HepG2 (cell line): ENCODE results near the gene SFI1. TPM values are rescaled to one million over a fixed set of nuclear protein-coding genes. Genes with fewer than 3 reads are reported as not detected.

Experiments
- ATF7-NPFF ChIP-seq: sonication (generic); formaldehyde crosslinking; IDR thresholded peaks from 2 replicates; pipeline ENCODE4 v1.8.1; 2023; ENCODE audit warnings: mild to moderate bottlenecking, low read depth, missing genetic modification reagents, moderate library complexity
- BRD4 ChIP-seq: sonication (generic); formaldehyde crosslinking; IDR thresholded peaks from 2 replicates; pipeline ENCODE4 v1.4.0; 2020; ENCODE audit warnings: missing genetic modification reagents
- CAMTA2 ChIP-seq: sonication (generic); formaldehyde crosslinking; IDR thresholded peaks from 2 replicates; pipeline ENCODE4 v1.4.0; 2020; ENCODE audit warnings: mild to moderate bottlenecking, missing genetic modification reagents, borderline replicate concordance
- E2F2 ChIP-seq: sonication (generic); formaldehyde crosslinking; IDR thresholded peaks from 2 replicates; pipeline ENCODE4 v1.4.0; 2020; ENCODE audit warnings: missing genetic modification reagents, borderline replicate concordance
- GPN1 ChIP-seq: sonication (generic); formaldehyde crosslinking; IDR thresholded peaks from 2 replicates; pipeline ENCODE4 v1.5.1; 2020; ENCODE audit warnings: missing genetic modification reagents, borderline replicate concordance
- HOXD1 ChIP-seq: sonication (generic); formaldehyde crosslinking; IDR thresholded peaks from 2 replicates; pipeline ENCODE4 v1.5.0; 2020; ENCODE audit warnings: missing genetic modification reagents
- JDP2 ChIP-seq: sonication (generic); formaldehyde crosslinking; IDR thresholded peaks from 2 replicates; pipeline ENCODE4 v1.8.1; 2022; ENCODE audit warnings: missing genetic modification reagents, borderline replicate concordance
- KLF9 ChIP-seq: IDR thresholded peaks from 2 replicates; pipeline ENCODE4 v1.6.1; 2016; ENCODE audit warnings: low read depth
- KMT2B ChIP-seq: IDR thresholded peaks from 2 replicates; pipeline ENCODE4 v1.6.1; 2016; ENCODE audit warnings: missing genetic modification reagents, missing compliant biosample characterization
- MAZ ChIP-seq, 2 experiments: sonication (generic) in 1 of 2; formaldehyde crosslinking in 1 of 2; IDR thresholded peaks; 2 replicates each; pipeline versions ENCODE4 v1.5.0 to v1.6.1; 2012 to 2020; ENCODE audit warnings: low read depth in 2 of 2, mild to moderate bottlenecking in 2 of 2, borderline replicate concordance in 1 of 2, improper control_type of control experiment in 1 of 2, low read length in 1 of 2, missing genetic modification reagents in 1 of 2, moderate library complexity in 1 of 2
- MXD1 ChIP-seq: sonication (generic); formaldehyde crosslinking; IDR thresholded peaks from 2 replicates; pipeline ENCODE4 v1.4.0; 2020; ENCODE audit warnings: mild to moderate bottlenecking, missing genetic modification reagents
- NFATC3 ChIP-seq: sonication (generic); formaldehyde crosslinking; IDR thresholded peaks from 2 replicates; pipeline ENCODE4 v1.5.1; 2020; ENCODE audit warnings: mild to moderate bottlenecking, missing genetic modification reagents
- RBFOX2 ChIP-seq: fragments of 200-400 bp; formaldehyde crosslinking; IDR thresholded peaks from 2 replicates; pipeline ENCODE4 v1.6.1; 2017; ENCODE audit warnings: low read depth, mild to moderate bottlenecking, low read length
- SAP130 ChIP-seq: IDR thresholded peaks from 2 replicates; pipeline ENCODE4 v1.6.1; 2016; ENCODE audit warnings: low read depth
- SIN3A ChIP-seq: IDR thresholded peaks from 2 replicates; pipeline ENCODE4 v1.6.1; 2011; ENCODE audit warnings: low read depth, mild to moderate bottlenecking, control low read depth, low read length, borderline replicate concordance
- SRY ChIP-seq: sonication (generic); formaldehyde crosslinking; IDR thresholded peaks from 2 replicates; pipeline ENCODE4 v1.8.0; 2022; ENCODE audit warnings: mild to moderate bottlenecking, missing genetic modification reagents
- TFDP2 ChIP-seq: sonication (generic); formaldehyde crosslinking; IDR thresholded peaks from 2 replicates; pipeline ENCODE4 v1.4.0; 2020; ENCODE audit warnings: missing genetic modification reagents
- THAP8 ChIP-seq: sonication (generic); formaldehyde crosslinking; IDR thresholded peaks from 2 replicates; pipeline ENCODE4 v1.5.1; 2020; ENCODE audit warnings: missing genetic modification reagents, mild to moderate bottlenecking, borderline replicate concordance
- ZBTB21 ChIP-seq: sonication (generic); formaldehyde crosslinking; IDR thresholded peaks from 2 replicates; pipeline ENCODE4 v1.4.0; 2020; ENCODE audit warnings: missing genetic modification reagents
- ZNF432 ChIP-seq: sonication (generic); formaldehyde crosslinking; IDR thresholded peaks from 2 replicates; pipeline ENCODE4 v1.5.0; 2020; ENCODE audit warnings: missing genetic modification reagents, mild to moderate bottlenecking, borderline replicate concordance
- polyA plus RNA-seq, 8 experiments: library from polyadenylated mRNA; depleted of rRNA in 3 of 8; stranded (reverse) in 7 of 8; unstranded in 1 of 8; fragments of >200 nt; fragmentation: Illumina TruSeq in 4 of 8; extraction: Trizol in 4 of 8; gene quantifications; 2 replicates each; pipeline versions ENCODE4 v1.2.1 to v1.2.3, GENCODE V29; 2011 to 2016; ENCODE audit warnings: low read depth in 4 of 8, missing spikeins in 1 of 8, mixed read lengths in 1 of 8; ENCODE audit not compliant: insufficient read depth in 1 of 8
- total RNA-seq, 5 experiments: library from RNA; depleted of rRNA; stranded (reverse); fragments of >200 nt; fragmentation: Illumina TruSeq; extraction: Trizol; gene quantifications; 2 replicates each; pipeline ENCODE4 v1.2.3, GENCODE V29; 2016; ENCODE audit warnings: low read depth in 1 of 5
- TF ChIP-seq, protein P1 (sequence below): sonication (generic); formaldehyde crosslinking; IDR thresholded peaks from 2 replicates; pipeline ENCODE4 v1.5.0; 2020; ENCODE audit warnings: missing genetic modification reagents, mild to moderate bottlenecking, borderline replicate concordance
- TF ChIP-seq, protein P2 (sequence below): sonication (generic); formaldehyde crosslinking; IDR thresholded peaks from 2 replicates; pipeline ENCODE4 v1.8.1; 2023; ENCODE audit warnings: mild to moderate bottlenecking, inconsistent platforms, moderate library complexity, missing genetic modification reagents, borderline replicate concordance

The SFI1 gene
- total and polyA plus RNA-seq, 2 of the 13 experiments (the other 11 are each of a cell fraction or from before 2014, with no cell fraction given): 20.5 to 40.1 TPM

DNA sequence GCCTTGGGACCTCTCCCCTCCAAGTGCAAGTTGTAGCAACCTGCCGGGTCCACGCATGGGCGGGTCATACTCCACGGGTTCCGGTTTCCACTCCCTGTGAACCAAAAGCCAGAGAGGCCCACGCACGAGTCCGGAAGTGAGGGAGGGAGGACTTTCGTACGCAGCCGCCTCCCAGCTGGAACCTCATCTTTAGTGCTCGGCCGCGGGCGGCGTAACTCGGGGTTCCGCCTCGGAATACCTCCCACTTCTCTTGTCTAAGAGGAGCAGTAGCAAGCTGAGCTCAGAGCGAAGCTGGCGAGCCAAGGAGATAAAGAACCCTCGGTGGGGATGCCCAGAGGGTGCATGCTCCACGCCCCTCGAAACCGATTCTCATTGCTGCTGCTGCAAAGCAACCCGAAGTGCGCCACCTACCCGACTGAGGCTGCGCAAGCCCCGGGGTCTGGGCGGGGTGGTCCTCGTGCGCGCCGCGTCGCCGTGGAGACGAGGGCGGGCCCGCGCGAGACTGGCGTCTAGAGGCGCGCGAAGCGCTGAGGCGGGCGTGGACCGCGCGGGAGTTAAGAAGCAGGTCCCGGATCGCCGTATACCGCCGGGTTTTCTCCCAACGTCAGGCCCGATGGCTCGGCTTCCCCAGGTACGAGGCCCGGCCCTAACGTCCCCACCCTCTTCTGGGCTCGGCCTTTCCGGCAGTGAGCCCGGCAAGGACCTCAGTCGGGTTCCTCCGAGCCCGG is at the start of gene SFI1 (continued):
- TF ChIP-seq BRD4 (CRISPR knock-in tag): no peak
- peak; percentile 60; the same call in 1 of the 2 replicates for TF ChIP-seq THAP8
- TF ChIP-seq RBFOX2: peak; percentile 83
- TF ChIP-seq, protein P1, sequence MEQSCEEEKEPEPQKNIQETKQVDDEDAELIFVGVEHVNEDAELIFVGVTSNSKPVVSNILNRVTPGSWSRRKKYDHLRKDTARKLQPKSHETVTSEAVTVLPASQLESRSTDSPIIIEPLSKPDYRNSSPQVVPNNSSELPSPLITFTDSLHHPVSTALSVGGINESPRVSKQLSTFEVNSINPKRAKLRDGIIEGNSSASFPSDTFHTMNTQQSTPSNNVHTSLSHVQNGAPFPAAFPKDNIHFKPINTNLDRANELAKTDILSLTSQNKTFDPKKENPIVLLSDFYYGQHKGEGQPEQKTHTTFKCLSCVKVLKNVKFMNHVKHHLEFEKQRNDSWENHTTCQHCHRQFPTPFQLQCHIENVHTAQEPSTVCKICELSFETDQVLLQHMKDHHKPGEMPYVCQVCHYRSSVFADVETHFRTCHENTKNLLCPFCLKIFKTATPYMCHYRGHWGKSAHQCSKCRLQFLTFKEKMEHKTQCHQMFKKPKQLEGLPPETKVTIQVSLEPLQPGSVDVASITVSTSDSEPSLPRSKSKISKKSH (CRISPR knock-in tag): peak; percentile 10; the same call in 1 of the 2 replicates
- no peak for TF ChIP-seq ZBTB21
- no peak for TF ChIP-seq GPN1 (CRISPR knock-in tag)
- TF ChIP-seq NFATC3: no peak; the same call in 1 of the 2 replicates
- peak; percentile 77; the same call in 1 of the 2 replicates for TF ChIP-seq CAMTA2
- TF ChIP-seq E2F2: 0 out of 2 replicates have a peak, but pooled peaks have one; percentile 8
- TF ChIP-seq MAZ (IDR thresholded peaks at IDR 0.05; ENCODE audit: borderline replicate concordance, low read depth, low read length): peak; percentile 31; the same call in 1 of the 2 replicates
- peak; percentile 77; the same call in 1 of the 2 replicates for TF ChIP-seq MAZ (CRISPR knock-in tag; IDR thresholded peaks at IDR 0.05; ENCODE audit: low read depth)
- no peak for TF ChIP-seq JDP2 (CRISPR knock-in tag)
- TF ChIP-seq SRY: peak; percentile 83; the same call in 1 of the 2 replicates
- peak; percentile 74 for TF ChIP-seq KMT2B (CRISPR knock-in tag)
- peak; percentile 85; the same call in 1 of the 2 replicates for TF ChIP-seq ZNF432 (CRISPR knock-in tag)
- peak; percentile 52; the same call in 1 of the 2 replicates for TF ChIP-seq KLF9 (CRISPR knock-in tag)
- TF ChIP-seq, protein P2, sequence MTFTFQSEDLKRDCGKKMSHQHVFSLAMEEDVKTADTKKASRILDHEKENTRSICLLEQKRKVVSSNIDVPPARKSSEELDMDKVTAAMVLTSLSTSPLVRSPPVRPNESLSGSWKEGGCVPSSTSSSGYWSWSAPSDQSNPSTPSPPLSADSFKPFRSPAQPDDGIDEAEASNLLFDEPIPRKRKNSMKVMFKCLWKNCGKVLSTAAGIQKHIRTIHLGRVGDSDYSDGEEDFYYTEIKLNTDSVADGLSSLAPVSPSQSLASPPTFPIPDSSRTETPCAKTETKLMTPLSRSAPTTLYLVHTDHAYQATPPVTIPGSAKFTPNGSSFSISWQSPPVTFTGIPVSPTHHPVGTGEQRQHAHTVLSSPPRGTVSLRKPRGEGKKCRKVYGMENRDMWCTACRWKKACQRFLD (CRISPR knock-in tag): 0 out of 2 replicates have a peak, but pooled peaks have one; percentile 57
- peak; percentile 96 for TF ChIP-seq MXD1 (CRISPR knock-in tag)
- peak; percentile 80; the same call in 1 of the 2 replicates for TF ChIP-seq ATF7-NPFF
- peak; percentile 86 for TF ChIP-seq TFDP2 (CRISPR knock-in tag)
- peak; percentile 90 for TF ChIP-seq SAP130 (CRISPR knock-in tag)
- peak; percentile 46; the same call in 1 of the 2 replicates for TF ChIP-seq SIN3A
- TF ChIP-seq HOXD1 (CRISPR knock-in tag): peak; percentile 54; the same call in 1 of the 2 replicates
